Measurements from ENCODE around the gene SENP7.

DNA sequence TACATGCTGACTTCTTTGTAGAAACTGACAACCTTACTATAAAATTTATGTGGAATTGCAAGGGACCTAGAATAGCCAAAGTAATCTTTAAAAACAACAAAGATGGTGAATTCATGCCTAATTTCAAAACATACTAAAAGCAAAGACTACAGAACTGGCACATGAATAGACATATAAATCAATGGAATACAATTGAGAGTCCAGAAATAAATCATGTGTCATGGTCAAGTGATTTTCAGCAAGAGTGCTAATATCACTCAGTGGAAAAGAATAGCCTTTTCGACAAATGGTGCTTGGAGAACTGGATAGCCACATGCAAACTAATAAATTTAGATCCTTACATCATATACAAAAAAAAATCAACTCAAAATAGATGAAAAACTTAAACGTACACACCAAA, 201.3 kb downstream of the SENP7 start:
- TF ChIP-seq ISL1 (CRISPR knock-in tag; IDR thresholded peaks at IDR 0.05): no peak; the same call in 1 of the 2 replicates
- TF ChIP-seq OSR1 (CRISPR knock-in tag; IDR thresholded peaks at IDR 0.05): no peak
- TF ChIP-seq BACH2 (CRISPR knock-in tag; IDR thresholded peaks at IDR 0.05; ENCODE audit: borderline replicate concordance): no peak
- TF ChIP-seq, protein P1, sequence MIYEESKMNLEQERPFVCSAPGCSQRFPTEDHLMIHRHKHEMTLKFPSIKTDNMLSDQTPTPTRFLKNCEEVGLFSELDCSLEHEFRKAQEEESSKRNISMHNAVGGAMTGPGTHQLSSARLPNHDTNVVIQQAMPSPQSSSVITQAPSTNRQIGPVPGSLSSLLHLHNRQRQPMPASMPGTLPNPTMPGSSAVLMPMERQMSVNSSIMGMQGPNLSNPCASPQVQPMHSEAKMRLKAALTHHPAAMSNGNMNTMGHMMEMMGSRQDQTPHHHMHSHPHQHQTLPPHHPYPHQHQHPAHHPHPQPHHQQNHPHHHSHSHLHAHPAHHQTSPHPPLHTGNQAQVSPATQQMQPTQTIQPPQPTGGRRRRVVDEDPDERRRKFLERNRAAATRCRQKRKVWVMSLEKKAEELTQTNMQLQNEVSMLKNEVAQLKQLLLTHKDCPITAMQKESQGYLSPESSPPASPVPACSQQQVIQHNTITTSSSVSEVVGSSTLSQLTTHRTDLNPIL (CRISPR knock-in tag; IDR thresholded peaks at IDR 0.05; ENCODE audit: low read depth): no peak
- no peak for TF ChIP-seq ESRRG (CRISPR knock-in tag; IDR thresholded peaks at IDR 0.05)
- TF ChIP-seq RARB (CRISPR knock-in tag; IDR thresholded peaks at IDR 0.05): no peak
- no peak for TF ChIP-seq ZFP3 (CRISPR knock-in tag; IDR thresholded peaks at IDR 0.05)
- TF ChIP-seq ZNF565 (CRISPR knock-in tag; conservative IDR thresholded peaks at IDR 0.05; ENCODE audit: low read depth): no peak
- TF ChIP-seq ZFP30 (CRISPR knock-in tag; IDR thresholded peaks at IDR 0.05): no peak
- TF ChIP-seq, protein P2, sequence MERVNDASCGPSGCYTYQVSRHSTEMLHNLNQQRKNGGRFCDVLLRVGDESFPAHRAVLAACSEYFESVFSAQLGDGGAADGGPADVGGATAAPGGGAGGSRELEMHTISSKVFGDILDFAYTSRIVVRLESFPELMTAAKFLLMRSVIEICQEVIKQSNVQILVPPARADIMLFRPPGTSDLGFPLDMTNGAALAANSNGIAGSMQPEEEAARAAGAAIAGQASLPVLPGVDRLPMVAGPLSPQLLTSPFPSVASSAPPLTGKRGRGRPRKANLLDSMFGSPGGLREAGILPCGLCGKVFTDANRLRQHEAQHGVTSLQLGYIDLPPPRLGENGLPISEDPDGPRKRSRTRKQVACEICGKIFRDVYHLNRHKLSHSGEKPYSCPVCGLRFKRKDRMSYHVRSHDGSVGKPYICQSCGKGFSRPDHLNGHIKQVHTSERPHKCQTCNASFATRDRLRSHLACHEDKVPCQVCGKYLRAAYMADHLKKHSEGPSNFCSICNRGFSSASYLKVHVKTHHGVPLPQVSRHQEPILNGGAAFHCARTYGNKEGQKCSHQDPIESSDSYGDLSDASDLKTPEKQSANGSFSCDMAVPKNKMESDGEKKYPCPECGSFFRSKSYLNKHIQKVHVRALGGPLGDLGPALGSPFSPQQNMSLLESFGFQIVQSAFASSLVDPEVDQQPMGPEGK (CRISPR knock-in tag; IDR thresholded peaks at IDR 0.05; ENCODE audit: borderline replicate concordance): no peak
- TF ChIP-seq CSDC2 (CRISPR knock-in tag; IDR thresholded peaks at IDR 0.05): no peak
- TF ChIP-seq ARNTL (CRISPR knock-in tag; IDR thresholded peaks at IDR 0.05; ENCODE audit: borderline replicate concordance, low read depth): no peak
- TF ChIP-seq, protein P3, sequence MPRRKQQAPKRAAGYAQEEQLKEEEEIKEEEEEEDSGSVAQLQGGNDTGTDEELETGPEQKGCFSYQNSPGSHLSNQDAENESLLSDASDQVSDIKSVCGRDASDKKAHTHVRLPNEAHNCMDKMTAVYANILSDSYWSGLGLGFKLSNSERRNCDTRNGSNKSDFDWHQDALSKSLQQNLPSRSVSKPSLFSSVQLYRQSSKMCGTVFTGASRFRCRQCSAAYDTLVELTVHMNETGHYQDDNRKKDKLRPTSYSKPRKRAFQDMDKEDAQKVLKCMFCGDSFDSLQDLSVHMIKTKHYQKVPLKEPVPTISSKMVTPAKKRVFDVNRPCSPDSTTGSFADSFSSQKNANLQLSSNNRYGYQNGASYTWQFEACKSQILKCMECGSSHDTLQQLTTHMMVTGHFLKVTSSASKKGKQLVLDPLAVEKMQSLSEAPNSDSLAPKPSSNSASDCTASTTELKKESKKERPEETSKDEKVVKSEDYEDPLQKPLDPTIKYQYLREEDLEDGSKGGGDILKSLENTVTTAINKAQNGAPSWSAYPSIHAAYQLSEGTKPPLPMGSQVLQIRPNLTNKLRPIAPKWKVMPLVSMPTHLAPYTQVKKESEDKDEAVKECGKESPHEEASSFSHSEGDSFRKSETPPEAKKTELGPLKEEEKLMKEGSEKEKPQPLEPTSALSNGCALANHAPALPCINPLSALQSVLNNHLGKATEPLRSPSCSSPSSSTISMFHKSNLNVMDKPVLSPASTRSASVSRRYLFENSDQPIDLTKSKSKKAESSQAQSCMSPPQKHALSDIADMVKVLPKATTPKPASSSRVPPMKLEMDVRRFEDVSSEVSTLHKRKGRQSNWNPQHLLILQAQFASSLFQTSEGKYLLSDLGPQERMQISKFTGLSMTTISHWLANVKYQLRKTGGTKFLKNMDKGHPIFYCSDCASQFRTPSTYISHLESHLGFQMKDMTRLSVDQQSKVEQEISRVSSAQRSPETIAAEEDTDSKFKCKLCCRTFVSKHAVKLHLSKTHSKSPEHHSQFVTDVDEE (CRISPR knock-in tag; IDR thresholded peaks at IDR 0.05): no peak
- no peak for TF ChIP-seq ZNF70 (CRISPR knock-in tag; IDR thresholded peaks at IDR 0.05)

Measured in SK-N-SH treated with all-trans-retinoic acid at 6 μM for 48 hours (cell line).